CD4-positive, alpha-beta T cell treated with Interleukin-17A for 1 hour (primary cell): ENCODE measurements around the gene GLYR1.

Experiments used
- DNase-seq: peaks from one replicate; pipeline ENCODE4 v3.0.0-alpha.2; 2020

GLYR1 gene

GRCh38 chr16:4803401-4803844 lies 43.7 kb downstream of the GLYR1 start:
- no peak for DNase-seq

- DNase-seq: peak; percentile 88
Measured at GRCh38 chr16:4802659-4803287, 44.3 kb downstream of the GLYR1 start.

- peak; percentile 90 for DNase-seq
Measured at GRCh38 chr16:4801962-4802658, 45.0 kb downstream of the GLYR1 start, which contains the start of gene ROGDI. ROGDI (minus strand) TSS chr16:4802633; CDS start chr16:4802571, 62 bp downstream.

GRCh38 chr16:4801051-4801961 lies 45.8 kb downstream of the GLYR1 start:
- DNase-seq: no peak

- DNase-seq: no peak
Measured at GRCh38 chr16:4800290-4801041, 46.6 kb downstream of the GLYR1 start.

- no peak for DNase-seq
Measured at GRCh38 chr16:4799171-4799855, 47.8 kb downstream of the GLYR1 start.

- no peak for DNase-seq
Measured at GRCh38 chr16:4798456-4798855, 48.6 kb downstream of the GLYR1 start.

- DNase-seq: no peak
Measured at GRCh38 chr16:4797805-4798252, 49.3 kb downstream of the GLYR1 start.

- DNase-seq: no peak
Measured at GRCh38 chr16:4796982-4797804, 49.9 kb downstream of the GLYR1 start.

GRCh38 chr16:4795828-4796572 lies 51.1 kb downstream of the GLYR1 start:
- no peak for DNase-seq

- no peak for DNase-seq
Measured at GRCh38 chr16:4795181-4795827, 51.8 kb downstream of the GLYR1 start, which contains the start of gene SMIM22. SMIM22 (plus strand) TSS chr16:4795369; CDS start chr16:4795735, 366 bp downstream.

- DNase-seq: no peak
Measured at GRCh38 chr16:4792951-4793513, 54.1 kb downstream of the GLYR1 start.

GRCh38 chr16:4790871-4791270 lies 56.2 kb downstream of the GLYR1 start:
- no peak for DNase-seq

GRCh38 chr16:4790261-4790660 lies 56.8 kb downstream of the GLYR1 start:
- DNase-seq: no peak

- DNase-seq: no peak
Measured at GRCh38 chr16:4788910-4789309, 58.2 kb downstream of the GLYR1 start.

- DNase-seq: no peak
Measured at GRCh38 chr16:4788489-4788889, 58.6 kb downstream of the GLYR1 start.

- DNase-seq: no peak
Measured at GRCh38 chr16:4787627-4788482, 59.2 kb downstream of the GLYR1 start, which contains the start of gene SEPTIN12. SEPTIN12 (minus strand) TSS chr16:4788345; CDS start chr16:4787645, 700 bp downstream.

- no peak for DNase-seq
Measured at GRCh38 chr16:4787068-4787467, 60.0 kb downstream of the GLYR1 start.
